ENCODE data around the gene CAMK2G. TPM values are rescaled to one million over a fixed set of nuclear protein-coding genes. Genes with fewer than 3 reads are reported as not detected.
"Not testable (repeated sequence)": the region's sequence is repeated elsewhere in the genome, so short reads cannot be mapped to it uniquely, and the experiment has no call there.

The CAMK2G gene
- total RNA-seq, 2 experiments from 2014 or later: 29.1 to 34.8 TPM

- Histone ChIP-seq H3K4me3 (ENCODE audit: low read depth, low read length, poor library complexity, severe bottlenecking) (no peak overlapping the region), H3K36me3 (ENCODE audit: insufficient read depth, low read length) (peaks cover 76% of the 10 kb centered on the region), H3K4me1 (ENCODE audit: insufficient read depth, low read length, poor library complexity, severe bottlenecking) (no peaks in the 10 kb centered on the region), H2AFZ (ENCODE audit: low read length) (no peak overlapping the region), H4K20me1 (ENCODE audit: insufficient read depth, low read length) (no peaks in the 10 kb centered on the region), H3K9me3 (ENCODE audit: low read length) (no peaks in the 10 kb centered on the region), H3K4me2 (ENCODE audit: low read length) (no peak overlapping the region), H3K9me2 (ENCODE audit: insufficient read depth, low read length) (no peaks in the 10 kb centered on the region), H3K27ac (ENCODE audit: low read depth, low read length, poor library complexity, severe bottlenecking) (no peak overlapping the region), H3K79me2 (ENCODE audit: insufficient read depth, low read depth, low read length) (no peaks in the 10 kb centered on the region)
- BruUV-seq (replicated peaks): no TSS peak
- ChIA-PET CTCF (ENCODE audit: unreplicated experiment) (no interaction called here), POLR2A (interaction anchor here (1.2 to 1.5 kb wide), 2 partner anchors 10 to 12 kb away, joined by 3 read pairs; no protein-coding TSS in a partner anchor)
- TF ChIP-seq EZH2phosphoT487 (IDR thresholded peaks at IDR 0.05; ENCODE audit: borderline replicate concordance, low read depth, low read length): no peak
- no peak for TF ChIP-seq CTCF (conservative IDR thresholded peaks at IDR 0.05; ENCODE audit: low read length)
- no peak for DNase-seq (ENCODE audit: low spot score)
- intact Hi-C loops (cut with micrococcal nuclease; ENCODE audit: unreplicated experiment): loop anchor here (2.0 kb wide), 1 partner anchor 13 kb away; the partner anchor contains the start of gene NDST2
Observed at GRCh38 chr10:73797324-73798025, 76.9 kb downstream of the CAMK2G start.

- Histone ChIP-seq H3K79me2 (ENCODE audit: insufficient read depth, low read depth, low read length) (no peaks in the 10 kb centered on the region), H3K4me3 (ENCODE audit: low read depth, low read length, poor library complexity, severe bottlenecking) (no peak overlapping the region), H3K9me3 (ENCODE audit: low read length) (no peaks in the 10 kb centered on the region), H3K4me1 (ENCODE audit: insufficient read depth, low read length, poor library complexity, severe bottlenecking) (no peaks in the 10 kb centered on the region), H3K36me3 (ENCODE audit: insufficient read depth, low read length) (peaks cover 76% of the 10 kb centered on the region), H2AFZ (ENCODE audit: low read length) (no peak overlapping the region), H3K4me2 (ENCODE audit: low read length) (no peak overlapping the region), H4K20me1 (ENCODE audit: insufficient read depth, low read length) (no peaks in the 10 kb centered on the region), H3K9me2 (ENCODE audit: insufficient read depth, low read length) (no peaks in the 10 kb centered on the region), H3K27ac (ENCODE audit: low read depth, low read length, poor library complexity, severe bottlenecking) (no peak overlapping the region)
- no TSS peak for BruUV-seq (replicated peaks)
- CTCF ChIA-PET (ENCODE audit: unreplicated experiment): no interaction called here
- intact Hi-C loops (cut with micrococcal nuclease; ENCODE audit: unreplicated experiment): loop anchor here (2.0 kb wide), 1 partner anchor 14 kb away; the partner anchor contains the start of gene NDST2
- TF ChIP-seq CTCF (conservative IDR thresholded peaks at IDR 0.05; ENCODE audit: low read length): no peak
- TF ChIP-seq EZH2phosphoT487 (IDR thresholded peaks at IDR 0.05; ENCODE audit: borderline replicate concordance, low read depth, low read length): no peak
- no peak for DNase-seq (ENCODE audit: low spot score)
- POLR2A ChIA-PET: interaction anchor here (1.5 kb wide), 1 partner anchor 13 kb away, joined by 3 read pairs; no protein-coding TSS in a partner anchor
Observed at GRCh38 chr10:73796766-73797165, 77.6 kb downstream of the CAMK2G start.

DNA sequence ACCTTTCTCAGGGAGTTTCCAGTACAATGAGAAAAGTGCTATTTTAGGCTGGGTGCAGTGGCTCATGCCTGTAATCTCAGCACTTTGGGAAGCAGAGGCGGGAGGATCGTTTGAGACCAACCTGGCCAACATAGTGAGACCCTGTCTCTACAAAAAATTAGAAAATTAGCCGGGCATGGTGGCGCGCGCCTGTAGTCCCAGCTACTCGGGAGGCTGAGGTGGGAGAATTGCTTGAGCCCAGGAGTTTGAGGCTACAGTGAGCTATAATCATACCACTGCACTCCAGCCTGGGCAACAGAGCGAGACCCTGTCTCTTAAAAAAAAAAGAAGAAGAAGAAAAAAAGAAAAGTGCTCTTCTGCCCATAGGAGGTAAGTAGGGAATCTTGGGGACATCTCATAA is 78.3 kb downstream of the CAMK2G start:
- H3K4me3 ChIP-seq (ENCODE audit: low read depth, low read length, poor library complexity, severe bottlenecking); H3K9me2 ChIP-seq (ENCODE audit: insufficient read depth, low read length); H2AFZ ChIP-seq (ENCODE audit: low read length); POLR2A ChIA-PET; H3K9me3 ChIP-seq (ENCODE audit: low read length); DNase-seq (ENCODE audit: low spot score); H3K27ac ChIP-seq (ENCODE audit: low read depth, low read length, poor library complexity, severe bottlenecking); BruUV-seq (replicated peaks); H3K4me1 ChIP-seq (ENCODE audit: insufficient read depth, low read length, poor library complexity, severe bottlenecking); H3K79me2 ChIP-seq (ENCODE audit: insufficient read depth, low read depth, low read length); H4K20me1 ChIP-seq (ENCODE audit: insufficient read depth, low read length); CTCF ChIA-PET (ENCODE audit: unreplicated experiment); H3K4me2 ChIP-seq (ENCODE audit: low read length): not testable (repeated sequence)
- peaks cover 76% of the 10 kb centered on the region for H3K36me3 ChIP-seq (ENCODE audit: insufficient read depth, low read length)
- intact Hi-C loops (cut with micrococcal nuclease; ENCODE audit: unreplicated experiment): loop anchor here (2.0 kb wide), 1 partner anchor 15 kb away; the partner anchor contains the start of gene NDST2

GRCh38 chr10:73795491-73795890 is 78.9 kb downstream of the CAMK2G start:
- H3K4me2 ChIP-seq (ENCODE audit: low read length); H2AFZ ChIP-seq (ENCODE audit: low read length); H3K79me2 ChIP-seq (ENCODE audit: insufficient read depth, low read depth, low read length); H3K4me3 ChIP-seq (ENCODE audit: low read depth, low read length, poor library complexity, severe bottlenecking); H4K20me1 ChIP-seq (ENCODE audit: insufficient read depth, low read length); BruUV-seq (replicated peaks); H3K27ac ChIP-seq (ENCODE audit: low read depth, low read length, poor library complexity, severe bottlenecking); H3K4me1 ChIP-seq (ENCODE audit: insufficient read depth, low read length, poor library complexity, severe bottlenecking); intact Hi-C loops (cut with micrococcal nuclease; ENCODE audit: unreplicated experiment); H3K9me2 ChIP-seq (ENCODE audit: insufficient read depth, low read length); H3K9me3 ChIP-seq (ENCODE audit: low read length); DNase-seq (ENCODE audit: low spot score): not testable (repeated sequence)
- CTCF ChIA-PET (ENCODE audit: unreplicated experiment): interaction anchor here (1.2 kb wide), 1 partner anchor 10 kb away, joined by 3 read pairs; the partner anchor contains the start of gene ZSWIM8
- POLR2A ChIA-PET: interaction anchor here (1.6 kb wide), 1 partner anchor 14 kb away, joined by 7 read pairs; no protein-coding TSS in a partner anchor
- peaks cover 76% of the 10 kb centered on the region for H3K36me3 ChIP-seq (ENCODE audit: insufficient read depth, low read length)
